Jurkat, Clone E6-1 (cell line): ENCODE measurements around the gene SECTM1.

Source experiments
- DNase-seq: peaks from one replicate; pipeline ENCODE4 v3.0.0-alpha.2; 2011; ENCODE audit warnings: low read depth, low spot score
- H3K4me3 ChIP-seq: 2 replicates; pipeline ENCODE4 v1.5.1; 2011; ENCODE audit warnings: mild to moderate bottlenecking, low read length, control low read depth, moderate library complexity

The SECTM1 gene

GRCh38 chr17:82272495-82273326 lies 60.9 kb downstream of the SECTM1 start:
- H3K4me3 ChIP-seq = peak overlapping the region; percentile 64
- DNase-seq = no peak

- no peak overlapping the region for H3K4me3 ChIP-seq
- DNase-seq = no peak
Observed at GRCh38 chr17:82271401-82271800, 62.2 kb downstream of the SECTM1 start.
